Suprapubic skin (tissue), 4 donors: ENCODE measurements around the gene KMT2C. TPM values are rescaled to one million over a fixed set of nuclear protein-coding genes. Genes with fewer than 3 reads are reported as not detected.

Experiments
- DNase-seq, 2 donors: peaks; one replicate each; pipeline ENCODE4 v3.0.0-alpha.2; 2019; ENCODE audit warnings: low spot score in 2 of 2
- H3K27ac ChIP-seq: fragments of 200-600 bp; sonication (generic); one replicate; pipeline ENCODE4 v1.5.1; 2019
- H3K27me3 ChIP-seq: fragments of 200-600 bp; sonication (generic); one replicate; pipeline ENCODE4 v1.5.1; 2019
- H3K36me3 ChIP-seq: fragments of 200-600 bp; sonication (generic); one replicate; pipeline ENCODE4 v1.5.1; 2019
- H3K4me1 ChIP-seq: fragments of 200-600 bp; sonication (generic); one replicate; pipeline ENCODE4 v1.5.1; 2019
- H3K4me3 ChIP-seq: fragments of 200-600 bp; sonication (generic); one replicate; pipeline ENCODE4 v1.5.1; 2019; ENCODE audit warnings: mild to moderate bottlenecking
- H3K9me3 ChIP-seq: fragments of 200-600 bp; sonication (generic); one replicate; pipeline ENCODE4 v1.5.1; 2019
- EP300 ChIP-seq: sonication (generic); formaldehyde crosslinking; IDR thresholded peaks from one replicate; pipeline ENCODE4 v1.6.1; 2017; ENCODE audit warnings: antibody characterized with exemption
- POLR2A ChIP-seq, 2 donors: fragments of 450-650 bp; IDR thresholded peaks; one replicate each; pipeline ENCODE4 v1.6.1; 2017; ENCODE audit warnings: antibody characterized with exemption in 2 of 2, mild to moderate bottlenecking in 2 of 2, moderate library complexity in 2 of 2
- POLR2AphosphoS5 ChIP-seq, 3 donors: sonication (generic); formaldehyde crosslinking; IDR thresholded peaks; one replicate each; pipeline ENCODE4 v1.6.1; 2017; ENCODE audit warnings: antibody characterized with exemption in 3 of 3
- WGBS: methylation state at CpG from one replicate; pipeline ENCODE4 v1.1.5; 2018; 5-methylcytosine and 5-hydroxymethylcytosine counted together
- total RNA-seq, 4 donors: library from RNA; depleted of rRNA; stranded (reverse); fragments of >200 nt; gene quantifications; one replicate each; pipeline ENCODE4 v1.1.0, GENCODE V29; 2016
- TF ChIP-seq, protein P1 (sequence below), 2 donors: fragments of 200-600 bp in 1 of 2; fragments of 450-650 bp in 1 of 2; sonication (generic) in 1 of 2; IDR thresholded peaks; one replicate each; pipeline ENCODE4 v1.5.1; 2016 to 2019; ENCODE audit warnings: antibody characterized with exemption in 2 of 2, mild to moderate bottlenecking in 1 of 2, moderate library complexity in 1 of 2

Gene KMT2C
- total RNA-seq, 4 donors from 2014 or later = 61.2 to 144 (median 93.3) TPM

DNA sequence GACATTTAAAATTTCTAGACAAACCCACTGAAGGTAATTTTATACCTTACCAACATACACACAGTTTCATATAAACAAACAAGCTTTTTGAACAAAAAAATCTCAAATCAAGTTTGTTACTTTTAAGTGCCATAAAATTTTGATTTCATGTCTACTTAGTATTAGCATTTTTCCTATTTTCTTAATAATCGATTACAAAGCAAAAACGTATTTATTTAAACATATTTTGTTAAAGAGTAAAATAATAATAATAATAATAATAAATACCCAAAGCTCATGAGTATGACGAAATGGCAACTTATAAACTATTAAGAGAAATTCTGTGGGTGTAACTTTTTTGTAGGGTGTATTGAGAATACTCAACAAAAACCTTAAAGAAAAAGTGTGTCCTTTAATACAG is 232.7 kb downstream of the KMT2C start:
- Histone ChIP-seq H3K27me3 (no peaks in the 10 kb centered on the region), H3K27ac (no peak overlapping the region), H3K9me3 (no peaks in the 10 kb centered on the region), H3K4me1 (no peaks in the 10 kb centered on the region), H3K4me3 (no peak overlapping the region), H3K36me3 (peaks cover 37% of the 10 kb centered on the region)
- WGBS = 90% methylated on average over 3 of the region's 3 CpGs
- TF ChIP-seq POLR2A (IDR thresholded peaks at IDR 0.05) (no peak), POLR2AphosphoS5 (IDR thresholded peaks at IDR 0.05) (no peak), EP300 (no peak)
- TF ChIP-seq, protein P1, sequence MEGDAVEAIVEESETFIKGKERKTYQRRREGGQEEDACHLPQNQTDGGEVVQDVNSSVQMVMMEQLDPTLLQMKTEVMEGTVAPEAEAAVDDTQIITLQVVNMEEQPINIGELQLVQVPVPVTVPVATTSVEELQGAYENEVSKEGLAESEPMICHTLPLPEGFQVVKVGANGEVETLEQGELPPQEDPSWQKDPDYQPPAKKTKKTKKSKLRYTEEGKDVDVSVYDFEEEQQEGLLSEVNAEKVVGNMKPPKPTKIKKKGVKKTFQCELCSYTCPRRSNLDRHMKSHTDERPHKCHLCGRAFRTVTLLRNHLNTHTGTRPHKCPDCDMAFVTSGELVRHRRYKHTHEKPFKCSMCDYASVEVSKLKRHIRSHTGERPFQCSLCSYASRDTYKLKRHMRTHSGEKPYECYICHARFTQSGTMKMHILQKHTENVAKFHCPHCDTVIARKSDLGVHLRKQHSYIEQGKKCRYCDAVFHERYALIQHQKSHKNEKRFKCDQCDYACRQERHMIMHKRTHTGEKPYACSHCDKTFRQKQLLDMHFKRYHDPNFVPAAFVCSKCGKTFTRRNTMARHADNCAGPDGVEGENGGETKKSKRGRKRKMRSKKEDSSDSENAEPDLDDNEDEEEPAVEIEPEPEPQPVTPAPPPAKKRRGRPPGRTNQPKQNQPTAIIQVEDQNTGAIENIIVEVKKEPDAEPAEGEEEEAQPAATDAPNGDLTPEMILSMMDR (IDR thresholded peaks at IDR 0.05) = no peak
- DNase-seq = no peak

DNA sequence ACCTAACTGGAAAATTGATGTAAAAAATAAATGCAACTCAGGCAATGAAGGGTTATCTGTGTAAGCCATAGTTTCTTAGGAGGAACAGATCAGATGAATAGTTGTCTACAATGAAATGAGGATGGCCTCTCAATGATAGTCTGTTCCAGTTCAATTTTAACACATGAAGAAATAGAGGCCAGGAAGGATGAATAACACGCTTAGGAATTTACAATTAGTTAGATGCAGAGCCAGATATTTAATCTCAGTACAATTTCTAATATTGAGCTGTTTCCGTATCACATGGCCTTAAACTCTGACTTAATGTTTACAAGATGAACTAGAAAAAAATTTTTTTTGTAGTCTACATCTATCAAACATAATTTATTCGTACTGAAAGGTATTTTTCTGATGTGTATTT is 233.7 kb downstream of the KMT2C start:
- DNase-seq = no peak
- H3K9me3 ChIP-seq = no peaks in the 10 kb centered on the region
- no peak for TF ChIP-seq EP300
- TF ChIP-seq POLR2AphosphoS5 (IDR thresholded peaks at IDR 0.05) = no peak
- no peaks in the 10 kb centered on the region for H3K4me1 ChIP-seq
- H3K36me3 ChIP-seq = peaks cover 42% of the 10 kb centered on the region
- peak overlapping the region; percentile 48 for H3K27ac ChIP-seq
- WGBS = 61% methylated on average over 3 of the region's 3 CpGs
- H3K4me3 ChIP-seq = no peak overlapping the region
- no peaks in the 10 kb centered on the region for H3K27me3 ChIP-seq

DNA sequence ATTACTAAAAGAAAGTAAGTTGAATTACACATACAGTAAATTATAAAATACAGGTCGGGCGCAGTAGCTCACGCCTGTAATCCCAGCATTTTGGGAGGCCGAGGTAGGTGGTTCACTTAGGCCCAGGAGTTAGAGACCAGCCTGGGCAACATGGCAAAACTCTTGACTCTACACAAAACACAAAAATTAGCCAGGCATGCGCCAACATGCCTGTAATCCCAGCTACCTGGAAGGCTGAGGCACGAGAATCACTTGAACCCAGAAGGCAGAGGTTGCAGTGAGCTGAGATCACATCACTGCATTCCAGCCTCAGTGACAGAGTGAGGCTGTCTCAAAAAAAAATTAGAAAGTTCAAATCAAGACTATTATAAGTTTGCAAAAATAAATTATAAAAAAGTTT is 235.4 kb downstream of the KMT2C start:
- Histone ChIP-seq H3K4me3 (no peak overlapping the region), H3K36me3 (peaks cover 42% of the 10 kb centered on the region), H3K27me3 (no peaks in the 10 kb centered on the region), H3K9me3 (no peaks in the 10 kb centered on the region), H3K27ac (no peak overlapping the region), H3K4me1 (no peaks in the 10 kb centered on the region)
- no peak for DNase-seq
- no peak for TF ChIP-seq POLR2AphosphoS5 (IDR thresholded peaks at IDR 0.05)
- TF ChIP-seq POLR2A (IDR thresholded peaks at IDR 0.05) = no peak
- TF ChIP-seq, protein P1 (IDR thresholded peaks at IDR 0.05) = no peak
- no peak for TF ChIP-seq EP300
- 86% methylated on average over 6 of the region's 6 CpGs for whole genome bisulfite sequencing

DNA sequence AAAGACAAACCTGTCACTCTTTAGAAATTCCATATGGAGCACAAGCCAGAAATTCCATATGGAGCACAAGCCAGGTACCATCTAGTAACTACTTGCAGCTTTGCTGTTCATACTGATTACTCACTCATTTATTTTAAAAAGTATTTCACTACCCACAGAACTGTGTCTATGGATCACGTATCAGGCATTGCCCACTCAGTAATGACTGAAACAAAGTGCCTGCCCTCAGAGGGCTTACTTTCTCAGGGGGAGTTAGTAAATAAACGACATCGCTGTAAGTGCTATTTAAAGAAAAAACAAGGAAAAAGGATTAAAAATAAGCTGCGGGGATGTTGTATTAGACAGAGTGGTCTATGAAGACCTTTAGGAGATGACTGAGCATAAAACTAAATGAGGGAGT is 239.4 kb downstream of the KMT2C start:
- peaks cover 61% of the 10 kb centered on the region for H3K36me3 ChIP-seq
- no peak overlapping the region for H3K27ac ChIP-seq
- no peak for DNase-seq
- no peak overlapping the region for H3K4me3 ChIP-seq
- WGBS = 95% methylated on average over 4 of the region's 4 CpGs
- no peaks in the 10 kb centered on the region for H3K9me3 ChIP-seq
- TF ChIP-seq POLR2AphosphoS5 (IDR thresholded peaks at IDR 0.05) (no peak), POLR2A (IDR thresholded peaks at IDR 0.05) (no peak), EP300 (no peak)
- TF ChIP-seq, protein P1 (IDR thresholded peaks at IDR 0.05) = no peak
- no peaks in the 10 kb centered on the region for H3K4me1 ChIP-seq
- no peaks in the 10 kb centered on the region for H3K27me3 ChIP-seq

DNA sequence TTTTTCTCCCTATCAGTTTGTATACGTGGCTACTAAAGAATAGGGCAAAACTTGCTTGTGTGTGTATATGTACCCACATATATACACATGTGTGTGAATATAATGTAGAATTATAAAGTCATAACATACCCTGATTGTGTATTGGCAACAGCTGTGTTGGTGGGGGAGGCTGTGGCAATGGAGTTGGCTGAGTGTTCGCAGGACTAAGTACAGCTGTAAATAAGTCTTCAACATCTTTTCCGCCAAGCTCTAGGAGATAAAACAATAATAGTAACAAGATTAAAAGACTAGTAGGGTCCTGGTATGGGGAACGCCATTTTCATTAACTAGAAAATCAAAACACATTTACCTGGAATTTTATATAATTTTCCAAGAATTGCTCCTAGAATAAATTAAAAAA is 241.9 kb downstream of the KMT2C start:
- TF ChIP-seq POLR2A (IDR thresholded peaks at IDR 0.05) = no peak
- TF ChIP-seq EP300 = no peak
- TF ChIP-seq, protein P1 (IDR thresholded peaks at IDR 0.05) = no peak
- Histone ChIP-seq H3K4me1 (no peaks in the 10 kb centered on the region), H3K36me3 (peaks cover 72% of the 10 kb centered on the region), H3K27ac (no peak overlapping the region), H3K27me3 (no peaks in the 10 kb centered on the region), H3K9me3 (no peaks in the 10 kb centered on the region), H3K4me3 (no peak overlapping the region)
- DNase-seq = no peak
- 95% methylated on average over 4 of the region's 4 CpGs for WGBS

DNA sequence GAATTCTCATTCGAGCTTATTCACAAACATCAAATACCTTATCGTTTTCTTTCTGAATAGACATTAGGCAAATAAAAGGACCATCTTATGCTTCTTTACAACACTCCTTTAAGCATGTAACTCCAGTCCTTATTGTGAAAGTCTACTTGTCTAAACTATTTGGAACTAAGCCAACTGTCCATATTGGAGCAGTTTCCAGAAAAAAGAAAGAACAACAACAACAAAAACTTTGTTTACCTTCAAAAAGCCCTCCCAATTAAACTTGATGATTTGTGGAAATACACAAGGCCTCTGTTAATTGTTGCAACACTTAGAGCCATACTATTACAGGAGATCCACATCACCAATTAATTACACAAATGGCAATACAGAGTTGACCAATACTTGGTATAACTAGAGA is 246.7 kb downstream of the KMT2C start:
- Histone ChIP-seq H3K27ac (no peak overlapping the region), H3K36me3 (peaks cover 76% of the 10 kb centered on the region), H3K9me3 (no peaks in the 10 kb centered on the region), H3K4me3 (no peak overlapping the region), H3K27me3 (no peaks in the 10 kb centered on the region), H3K4me1 (no peaks in the 10 kb centered on the region)
- TF ChIP-seq, protein P1 (IDR thresholded peaks at IDR 0.05) = no peak
- TF ChIP-seq EP300 (no peak), POLR2AphosphoS5 (IDR thresholded peaks at IDR 0.05) (no peak), POLR2A (IDR thresholded peaks at IDR 0.05) (no peak)
- 96% methylated on average over 2 of the region's 2 CpGs for WGBS
- DNase-seq = no peak
